HG03442 (cell line): ENCODE results near the gene MYDGF.

Source experiments
- ATAC-seq: cut with Tn5 transposase; IDR thresholded peaks from one replicate; pipeline ENCODE4 v1.9.1; 2021; ENCODE audit warnings: mild to moderate bottlenecking, moderate library complexity; ENCODE audit not compliant: unreplicated experiment

MYDGF gene

DNA sequence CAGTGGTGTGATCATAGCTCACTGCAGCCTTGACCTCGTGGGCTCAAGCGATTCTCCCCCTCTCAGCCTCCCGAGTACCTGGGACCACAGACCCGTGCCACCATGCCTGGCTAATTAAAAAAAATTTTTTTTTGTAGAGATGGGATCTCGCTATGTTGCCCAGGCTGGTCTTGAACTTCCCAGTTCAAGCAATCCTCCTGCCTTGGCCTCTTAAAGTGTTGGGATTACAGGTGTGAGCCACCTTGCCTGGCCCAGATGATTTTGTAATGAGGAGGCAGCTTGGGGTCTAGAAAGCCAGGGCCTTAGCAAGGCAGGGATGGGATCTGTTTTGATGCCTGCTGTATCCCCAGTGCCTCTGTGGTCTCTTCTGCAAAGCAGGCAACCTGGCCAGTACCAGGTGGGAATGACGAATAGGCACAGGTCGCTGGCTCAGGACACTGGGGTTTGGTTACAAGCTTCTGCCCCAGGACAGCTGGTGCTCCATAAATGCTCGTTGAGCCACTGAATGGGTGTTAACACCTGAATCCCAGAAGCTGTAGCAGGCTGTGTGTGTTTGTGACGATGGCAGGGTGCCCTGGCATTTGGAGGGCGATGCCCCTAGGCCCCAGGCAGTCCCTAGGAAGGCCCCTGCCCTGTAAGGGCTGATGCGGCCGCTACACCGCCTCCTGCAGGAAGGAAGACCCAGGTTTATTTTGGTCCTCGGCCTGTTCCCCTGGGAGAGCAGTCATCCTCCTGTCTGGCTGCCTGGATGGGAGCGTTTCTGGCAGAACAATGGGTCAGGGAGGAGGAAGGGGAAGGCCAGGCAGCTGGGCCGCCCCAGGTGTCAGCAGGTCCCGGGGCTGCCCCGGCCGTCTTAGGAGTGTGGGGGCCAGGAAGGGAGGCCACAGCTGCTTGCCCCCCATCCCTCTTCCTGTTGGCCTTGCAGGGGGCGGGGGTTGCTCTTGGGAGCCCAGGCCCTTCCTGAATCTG lies 22.2 kb downstream of the MYDGF start:
- no peak for ATAC-seq

DNA sequence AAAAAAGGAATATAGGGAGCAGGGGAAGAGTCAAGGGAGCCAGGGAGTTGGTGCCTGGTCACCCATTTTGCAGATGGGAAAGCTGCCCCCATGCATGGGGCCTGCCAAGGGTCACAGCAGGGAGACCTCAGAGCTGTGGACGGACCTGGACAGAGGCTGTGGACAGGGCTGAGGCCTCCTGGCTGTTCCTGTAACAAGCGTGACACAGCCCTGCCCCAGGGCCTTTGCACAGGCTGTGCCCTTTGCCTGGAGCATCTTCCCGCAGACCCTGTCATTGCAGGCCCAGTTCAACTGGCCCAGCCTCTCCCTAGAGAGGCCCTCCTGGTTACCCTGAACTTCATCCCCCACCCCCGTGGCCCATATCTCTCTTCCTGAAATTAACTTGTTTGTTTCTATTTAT lies 24.4 kb downstream of the MYDGF start:
- ATAC-seq: no peak

GRCh38 chr19:4642625-4643024 lies 27.5 kb downstream of the MYDGF start:
- ATAC-seq: no peak

GRCh38 chr19:4641132-4641531 lies 29.0 kb downstream of the MYDGF start:
- ATAC-seq: no peak

DNA sequence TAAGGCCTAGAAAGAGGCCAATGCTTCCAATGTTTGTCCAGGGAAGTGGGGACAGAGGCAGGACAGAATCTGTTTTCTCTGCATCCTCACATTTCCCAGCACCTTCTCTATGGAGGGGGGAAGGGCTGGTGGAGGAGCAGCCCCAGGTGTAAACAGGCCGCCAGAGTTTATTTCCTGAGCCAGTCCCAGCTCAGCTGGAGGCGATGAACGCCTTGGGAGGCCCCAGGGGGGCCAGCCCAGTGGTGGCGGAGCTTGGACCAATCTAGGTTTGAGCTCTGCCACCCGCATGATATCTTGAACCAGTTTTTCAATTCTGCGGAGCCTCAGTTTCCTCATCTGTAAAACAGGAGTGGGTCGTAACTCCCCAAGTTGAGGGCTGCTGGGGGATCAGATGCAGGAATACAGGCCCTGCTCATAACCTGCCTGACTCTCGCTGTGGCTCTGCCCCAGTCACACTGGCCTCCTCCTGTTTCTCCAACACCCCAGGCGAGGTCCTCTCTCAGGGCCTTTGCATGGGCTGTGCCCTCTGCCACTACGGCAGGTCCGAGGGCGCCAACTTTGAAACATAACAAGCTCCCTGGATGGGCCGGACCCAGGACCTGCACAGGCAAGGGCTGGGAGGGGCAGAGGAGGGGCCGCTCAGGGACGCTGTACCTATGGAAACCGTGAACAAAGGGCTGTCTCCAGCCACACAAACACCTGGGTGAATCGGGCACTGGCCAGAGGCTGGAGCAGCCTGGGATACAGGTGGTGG lies 29.7 kb downstream of the MYDGF start:
- ATAC-seq: no peak

DNA sequence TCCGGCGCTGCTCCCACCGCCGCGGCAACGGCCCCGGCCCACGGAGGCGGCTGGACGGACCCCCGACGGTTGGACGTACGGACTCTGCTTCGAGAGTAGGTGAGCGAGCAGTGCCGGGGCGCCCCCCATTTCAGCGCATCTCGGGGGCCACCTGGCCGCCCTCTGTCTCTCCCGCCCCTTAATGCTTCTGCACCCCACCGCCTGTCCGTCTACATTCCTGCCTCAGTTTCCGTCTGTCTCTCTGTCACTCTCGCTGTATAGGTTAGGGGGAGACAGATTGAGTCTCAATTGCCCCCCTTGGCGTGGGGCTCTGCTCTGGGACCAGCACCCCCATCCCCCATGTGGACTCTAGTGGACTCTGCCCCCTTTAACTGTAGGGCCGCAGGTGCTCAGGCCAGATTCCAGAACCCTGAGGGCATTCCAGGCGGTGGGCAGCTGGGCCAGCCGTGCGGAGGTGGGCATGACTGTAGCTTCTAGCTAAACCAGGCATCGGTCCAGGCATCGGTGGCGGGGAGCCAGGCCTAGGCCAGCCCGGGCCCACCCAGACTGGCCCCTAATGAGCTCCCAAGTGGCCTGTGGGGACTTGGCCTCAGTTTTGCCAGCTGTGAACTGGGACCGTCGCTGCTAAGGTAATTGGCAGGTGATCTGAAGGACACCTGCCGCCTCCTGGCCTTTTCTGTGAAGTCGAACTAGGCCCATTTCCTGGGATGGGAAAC lies 30.5 kb downstream of the MYDGF start:
- peak; percentile 2 for ATAC-seq

DNA sequence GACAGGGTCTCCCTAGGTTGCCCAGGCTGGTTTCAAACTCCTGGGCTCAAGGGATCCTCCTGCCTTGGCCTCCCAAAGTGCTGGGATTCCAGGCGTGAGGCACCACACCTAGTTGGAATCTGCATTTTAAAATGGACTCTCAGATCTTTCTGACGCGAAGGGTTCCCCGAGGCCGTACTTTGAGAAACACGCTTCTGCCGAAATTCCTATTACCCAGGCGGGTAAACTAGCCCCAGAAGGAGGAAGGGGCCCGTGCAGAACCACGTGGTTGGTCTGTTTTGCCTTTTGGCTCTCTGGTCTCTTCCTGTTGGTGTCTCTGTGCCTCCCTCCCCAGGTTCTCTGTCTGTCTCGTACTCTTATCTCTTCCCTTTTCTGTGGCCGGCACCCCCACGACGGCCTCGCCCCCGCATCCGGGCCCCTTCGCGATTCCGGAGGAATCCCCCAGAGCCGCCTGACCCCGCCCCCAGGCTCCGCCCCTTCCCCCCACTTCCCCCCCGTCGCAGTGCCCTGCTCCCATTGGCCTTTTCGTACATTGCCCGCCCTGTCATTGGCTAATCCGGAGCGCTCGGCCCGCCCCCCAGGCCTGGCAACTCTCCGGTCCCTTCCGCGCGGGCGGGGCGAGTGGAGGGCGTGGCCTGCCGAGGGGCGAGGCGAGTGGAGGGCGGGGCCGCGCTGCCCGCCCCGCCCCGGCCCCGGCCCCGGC lies 31.2 kb downstream of the MYDGF start, which contains the start of gene TNFAIP8L1:
TNFAIP8L1 (plus strand) TSS at position 689 of the 703 bp plus-strand sequence. CDS start 12,354 bp downstream, outside the sequence.
- ATAC-seq: peak; percentile 75

DNA sequence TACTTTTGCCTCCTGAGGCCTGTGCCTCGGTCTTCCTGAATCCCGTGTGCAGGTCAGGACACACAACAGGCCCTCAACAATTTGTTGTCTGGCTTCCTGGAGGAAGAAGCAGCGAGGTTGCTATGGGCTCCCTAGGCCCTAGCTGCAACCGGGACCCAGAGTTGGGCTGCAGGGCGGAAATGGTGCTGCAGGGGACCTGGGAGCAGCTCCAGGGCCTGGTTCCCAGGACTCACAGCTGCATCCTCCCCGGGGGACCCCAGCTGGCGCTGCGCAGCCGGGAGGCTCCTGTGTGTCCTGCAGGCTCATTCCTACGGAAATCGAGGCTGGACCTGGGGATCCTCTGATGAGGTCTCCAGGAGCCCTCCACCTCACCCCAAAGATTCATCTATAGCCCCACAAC lies 31.8 kb downstream of the MYDGF start:
- ATAC-seq: no peak

DNA sequence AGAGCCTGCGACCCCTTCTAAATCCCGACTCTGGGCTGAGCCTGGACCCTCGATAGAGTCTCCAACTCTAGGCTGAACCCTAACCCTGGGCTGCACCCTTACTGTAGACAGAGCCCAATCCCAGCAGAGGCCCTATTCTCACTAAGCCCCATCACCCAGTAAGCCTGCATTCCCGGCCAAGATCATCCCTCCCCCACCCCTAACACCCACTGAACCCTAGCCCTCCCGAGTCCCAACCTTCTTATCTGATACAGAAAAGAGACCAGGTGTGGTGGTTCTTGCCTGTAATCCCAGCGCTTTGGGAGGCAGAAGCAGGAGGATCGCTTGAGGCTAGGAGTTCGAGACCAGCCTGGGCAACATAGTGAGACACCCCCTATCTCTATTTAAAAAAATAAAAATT lies 33.4 kb downstream of the MYDGF start:
- no peak for ATAC-seq

DNA sequence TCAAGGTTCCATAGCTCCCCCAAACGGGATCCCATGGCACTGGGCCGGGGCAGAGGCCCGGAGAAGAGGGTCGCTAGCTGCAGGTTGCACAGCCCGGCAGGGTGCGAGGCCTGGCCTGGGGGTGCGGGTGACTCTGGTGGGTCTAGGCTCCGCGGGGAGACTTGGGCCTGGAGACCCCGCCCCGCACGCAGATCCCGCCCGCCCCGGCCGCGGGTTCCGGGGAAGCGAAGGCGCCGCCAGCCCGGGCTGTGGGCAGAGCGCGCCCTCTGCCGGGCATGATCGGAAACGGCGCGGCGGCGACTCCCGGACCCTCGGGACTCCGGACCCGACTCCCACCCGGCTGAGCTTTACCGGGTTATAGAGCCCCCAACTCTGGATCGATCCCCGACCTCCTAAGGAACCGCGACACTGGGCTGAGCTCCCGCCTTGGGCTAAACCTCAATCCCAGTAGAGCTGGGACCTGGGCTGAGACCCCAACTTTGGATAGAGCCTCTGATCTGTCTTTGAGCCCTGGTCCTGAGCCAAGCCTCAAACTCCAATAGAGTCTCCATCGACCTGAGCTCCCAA lies 33.9 kb downstream of the MYDGF start:
- no peak for ATAC-seq

DNA sequence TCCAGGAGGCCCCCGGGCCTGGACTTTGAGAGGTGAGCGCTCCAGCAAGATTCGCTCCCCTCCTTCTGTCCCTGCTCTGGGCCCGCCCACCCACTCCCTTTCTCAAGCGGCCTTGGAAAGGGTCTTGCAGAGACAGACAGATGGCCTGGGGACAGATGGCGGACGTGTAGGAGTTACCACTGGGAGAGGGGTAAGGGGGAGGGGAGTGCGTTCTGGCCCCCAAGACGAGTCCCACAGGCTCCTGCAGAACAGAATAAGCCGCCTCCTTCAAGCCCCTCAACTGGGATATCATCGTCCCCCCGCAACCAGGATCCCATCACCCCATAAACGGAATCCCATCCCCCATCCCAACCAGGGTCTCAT lies 34.4 kb downstream of the MYDGF start:
- no peak for ATAC-seq

DNA sequence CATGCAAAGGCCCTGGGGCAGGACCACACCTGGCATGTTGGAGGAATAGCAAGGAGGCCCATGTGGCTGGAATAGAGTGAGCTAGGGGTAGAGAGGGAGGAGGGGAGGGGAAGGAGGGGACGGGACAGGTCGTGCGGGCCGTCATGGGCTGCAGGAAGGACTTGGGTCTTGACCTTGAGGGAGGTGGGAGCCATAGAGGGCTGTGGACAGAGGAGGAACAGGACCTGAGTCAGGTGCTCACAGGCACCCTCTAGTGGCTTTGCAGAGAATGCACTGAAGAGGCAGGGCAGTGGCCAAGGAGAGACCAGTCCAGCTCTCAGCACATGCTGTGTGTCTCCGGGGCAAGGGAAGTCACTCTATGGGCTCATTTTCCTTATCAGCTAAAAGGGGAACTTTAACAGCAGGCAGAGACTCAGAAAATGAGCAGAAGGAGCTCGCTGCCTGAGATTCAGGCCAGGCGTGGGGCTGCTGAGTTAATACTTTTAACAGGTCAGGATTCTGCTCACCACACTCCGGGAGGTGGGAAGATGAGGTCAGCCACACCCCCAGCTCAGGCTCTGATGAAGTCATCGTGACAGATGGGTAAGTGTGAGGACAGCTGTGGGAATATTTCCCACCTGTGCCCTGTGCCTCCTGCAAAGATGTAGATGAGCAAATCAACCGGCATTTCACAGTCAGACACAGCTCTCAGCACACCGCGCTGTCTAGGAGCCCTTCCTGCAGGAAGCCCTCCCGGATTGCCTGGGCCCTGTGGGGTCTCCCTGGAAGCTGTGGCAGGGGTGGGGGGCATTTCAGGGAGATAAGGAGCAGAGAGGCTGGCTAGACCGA lies 36.8 kb downstream of the MYDGF start:
- ATAC-seq: no peak

DNA sequence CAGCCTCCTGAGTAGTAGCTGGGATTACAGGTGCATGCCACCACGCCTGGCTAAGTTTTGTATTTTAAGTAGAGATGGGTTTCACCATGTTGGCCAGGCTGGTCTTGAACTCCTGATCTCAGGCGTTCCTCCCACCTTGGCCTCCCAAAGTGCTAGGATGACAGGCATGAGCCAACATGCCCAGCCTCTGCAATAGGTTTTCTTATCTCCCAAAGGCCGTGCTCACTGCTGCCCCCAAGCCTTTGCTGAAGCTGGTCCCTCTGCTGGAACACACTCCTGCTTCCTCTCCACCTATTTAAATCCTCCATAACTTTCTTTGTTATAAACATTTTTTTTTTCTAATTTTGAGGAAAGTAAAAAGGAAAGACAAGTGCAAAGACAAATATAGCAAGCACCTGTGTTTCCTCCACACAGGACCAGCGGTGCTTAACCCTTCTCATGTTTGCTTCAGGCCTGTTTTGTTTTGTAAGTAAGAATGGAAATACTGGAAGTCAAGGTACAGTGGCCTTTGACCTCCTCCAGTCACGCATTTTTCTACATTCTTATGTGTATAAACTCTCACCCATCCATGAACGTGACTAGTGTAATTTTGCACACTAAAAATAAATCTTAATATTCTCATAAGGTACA lies 45.3 kb downstream of the MYDGF start:
- no peak for ATAC-seq

DNA sequence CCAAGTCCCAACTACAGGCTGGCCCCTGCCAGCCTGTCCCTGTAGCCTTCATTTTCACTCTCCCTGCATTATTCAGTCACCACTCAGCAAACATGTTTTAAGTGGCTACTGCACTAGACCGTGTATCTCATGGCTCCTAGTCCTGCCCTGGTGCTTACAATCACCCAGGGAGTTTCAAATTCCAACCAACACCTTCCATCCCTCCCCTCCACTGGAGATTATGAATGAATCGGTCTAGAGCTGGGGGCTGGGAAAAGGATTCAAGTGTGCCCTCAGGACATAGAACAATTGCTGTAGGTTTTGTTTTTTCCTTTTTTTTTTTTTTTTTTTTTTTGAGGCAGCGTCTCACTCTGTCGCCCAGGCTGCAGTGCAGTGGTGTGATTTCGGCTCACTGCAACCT lies 45.8 kb downstream of the MYDGF start:
- ATAC-seq: no peak

GRCh38 chr19:4622695-4623421 lies 47.3 kb downstream of the MYDGF start:
- no peak for ATAC-seq

DNA sequence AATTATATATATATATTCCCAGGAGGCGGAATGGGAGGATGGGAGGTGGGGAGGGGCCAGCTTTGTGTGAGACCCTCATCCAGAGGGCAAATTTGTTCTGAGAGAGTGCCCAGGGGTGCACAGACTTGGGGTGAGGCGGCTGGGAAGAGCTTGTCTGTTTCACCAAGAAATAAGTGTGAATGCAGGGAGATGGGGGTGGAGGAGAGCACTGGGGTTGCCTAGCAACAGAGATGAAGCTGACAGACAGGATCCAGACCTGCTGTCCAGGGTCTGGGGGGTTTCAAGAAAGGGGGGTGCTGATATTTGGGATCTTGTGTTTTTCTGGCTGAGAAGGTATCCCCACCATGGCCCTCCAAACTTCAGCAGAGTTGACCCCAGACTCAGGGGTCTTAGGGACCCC lies 49.5 kb downstream of the MYDGF start:
- no peak for ATAC-seq

DNA sequence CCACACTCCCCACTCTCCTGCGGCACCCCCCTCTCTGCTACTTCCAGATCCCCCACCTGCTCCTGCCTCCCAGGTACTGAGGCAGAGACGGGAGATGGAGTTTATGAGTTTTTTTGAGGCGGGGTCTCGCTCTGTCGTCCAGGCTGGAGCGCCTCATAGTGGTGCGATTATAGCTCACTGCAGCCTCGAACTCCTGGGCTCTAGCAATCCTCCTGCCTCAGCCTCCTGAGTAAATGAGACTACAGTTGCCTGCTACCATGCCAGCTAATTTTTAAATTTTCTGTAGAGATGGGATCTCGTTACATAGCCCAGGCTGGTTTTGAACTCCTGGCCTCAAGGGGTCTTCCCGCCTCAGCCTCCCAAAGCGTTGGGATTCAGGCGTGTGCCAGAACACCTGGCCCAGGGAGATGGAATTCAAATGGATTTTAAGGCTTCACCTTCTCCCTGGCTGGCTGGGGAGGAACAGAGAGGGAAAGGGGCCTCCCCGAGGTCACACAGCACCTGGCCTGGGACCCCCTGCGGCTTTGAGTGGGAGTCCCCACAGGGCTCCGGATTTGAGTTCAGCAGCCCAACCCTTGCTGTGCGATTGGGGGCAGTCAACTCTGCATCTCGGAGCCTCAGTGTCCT lies 50.4 kb downstream of the MYDGF start:
- ATAC-seq: no peak

DNA sequence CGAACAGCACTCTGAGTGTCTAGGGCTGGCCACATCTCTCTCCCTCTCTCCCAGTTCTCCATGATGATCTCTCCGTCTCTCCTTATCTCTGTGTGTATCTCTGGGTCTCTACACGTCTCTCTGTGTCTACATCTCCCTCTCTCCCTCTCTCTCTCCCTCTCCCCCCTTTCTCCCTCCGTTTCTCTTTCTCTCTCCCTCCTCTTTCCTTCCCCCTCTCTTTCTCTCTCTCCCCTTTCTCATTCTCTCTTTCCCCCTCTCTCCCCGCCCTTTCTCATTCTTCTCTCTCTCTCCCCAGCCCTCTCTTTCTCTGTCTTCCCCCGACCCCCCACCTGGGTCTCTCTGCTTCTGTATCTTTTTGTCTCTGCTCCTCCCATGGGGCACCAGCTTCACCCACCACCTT lies 52.1 kb downstream of the MYDGF start:
- no peak for ATAC-seq
